Renal pelvis (tissue), 4 donors: ENCODE results near the gene PRR14. TPM values are rescaled to one million over a fixed set of nuclear protein-coding genes. Genes with fewer than 3 reads are reported as not detected.

Experiments
- DNase-seq: peaks from one replicate; pipeline ENCODE4 v3.0.0-alpha.2; 2013
- polyA plus RNA-seq, 3 donors: library from polyadenylated mRNA; unstranded; fragments of 120-200 nt; gene quantifications; one replicate each; pipeline ENCODE4 v1.2.1, GENCODE V29; 2013; ENCODE audit not compliant: insufficient read length in 3 of 3

The PRR14 gene
- polyA plus RNA-seq, 3 donors = 50.6 to 52.4 (median 51.8) TPM

- DNase-seq = peak; percentile 97
Observed at GRCh38 chr16:30658731-30659506, 8.2 kb downstream of the PRR14 start.

GRCh38 chr16:30659507-30660423, 9.0 kb downstream of the PRR14 start:
- DNase-seq = no peak

GRCh38 chr16:30660424-30661261, 9.9 kb downstream of the PRR14 start:
- no peak for DNase-seq

- no peak for DNase-seq
Observed at GRCh38 chr16:30662449-30662848, 11.7 kb downstream of the PRR14 start.

- DNase-seq = no peak
Observed at GRCh38 chr16:30663038-30663437, 12.3 kb downstream of the PRR14 start.

- DNase-seq = no peak
Observed at GRCh38 chr16:30663820-30664219, 13.1 kb downstream of the PRR14 start.

- DNase-seq = no peak
Observed at GRCh38 chr16:30664616-30665109, 13.9 kb downstream of the PRR14 start.

GRCh38 chr16:30665155-30665829, 14.5 kb downstream of the PRR14 start:
- DNase-seq = no peak

GRCh38 chr16:30665830-30666190, 15.1 kb downstream of the PRR14 start:
- no peak for DNase-seq

GRCh38 chr16:30666681-30667080, 15.9 kb downstream of the PRR14 start:
- DNase-seq = no peak

- no peak for DNase-seq
Observed at GRCh38 chr16:30667361-30667905, 16.7 kb downstream of the PRR14 start.

GRCh38 chr16:30668393-30668792, 17.6 kb downstream of the PRR14 start:
- DNase-seq = no peak

GRCh38 chr16:30669026-30669902, 18.5 kb downstream of the PRR14 start:
- DNase-seq = no peak

- no peak for DNase-seq
Observed at GRCh38 chr16:30669903-30670824, 19.4 kb downstream of the PRR14 start.

- DNase-seq = no peak
Observed at GRCh38 chr16:30675143-30675542, 24.4 kb downstream of the PRR14 start.

GRCh38 chr16:30677931-30678585, 27.3 kb downstream of the PRR14 start:
- no peak for DNase-seq

- no peak for DNase-seq
Observed at GRCh38 chr16:30678586-30678970, 27.8 kb downstream of the PRR14 start.

GRCh38 chr16:30680326-30680725, 29.6 kb downstream of the PRR14 start:
- DNase-seq = no peak
